ENCODE data around the gene ZSCAN21.

The ZSCAN21 gene

GRCh38 chr7:100107890-100108289 lies 58.3 kb downstream of the ZSCAN21 start:
- H3K4me3 ChIP-seq (ENCODE audit: control insufficient read depth, low read depth, low read length): no peak overlapping the region
- no peak for DNase-seq (ENCODE audit: low read depth)
- no peak for TF ChIP-seq CTCF (IDR thresholded peaks at IDR 0.05; ENCODE audit: control insufficient read depth, insufficient read depth, low read depth, low read length, missing control alignments)

GRCh38 chr7:100109521-100110163 lies 60.1 kb downstream of the ZSCAN21 start:
- no peak for TF ChIP-seq CTCF (IDR thresholded peaks at IDR 0.05; ENCODE audit: control insufficient read depth, insufficient read depth, low read depth, low read length, missing control alignments)
- DNase-seq (ENCODE audit: low read depth): no peak

GRCh38 chr7:100111156-100111555 lies 61.6 kb downstream of the ZSCAN21 start:
- DNase-seq (ENCODE audit: low read depth): no peak
- no peak for TF ChIP-seq CTCF (IDR thresholded peaks at IDR 0.05; ENCODE audit: control insufficient read depth, insufficient read depth, low read depth, low read length, missing control alignments)
- H3K4me3 ChIP-seq (ENCODE audit: control insufficient read depth, low read depth, low read length): no peak overlapping the region

More at GRCh38 chr7:100109521-100110163, 60.1 kb downstream of the ZSCAN21 start:
- H3K4me3 ChIP-seq (ENCODE audit: control insufficient read depth, low read depth, low read length): no peak overlapping the region

- no peak for TF ChIP-seq CTCF (IDR thresholded peaks at IDR 0.05; ENCODE audit: control insufficient read depth, insufficient read depth, low read depth, low read length, missing control alignments)
- DNase-seq (ENCODE audit: low read depth): no peak
- H3K4me3 ChIP-seq (ENCODE audit: control insufficient read depth, low read depth, low read length): no peak overlapping the region
These were observed 62.3 kb downstream of the ZSCAN21 start for GRCh38 chr7:100111914-100112313.
